Type B pancreatic cell (in vitro differentiated cells): Measurements from ENCODE around the gene MAP4K1. TPM values are rescaled to one million over a fixed set of nuclear protein-coding genes. Genes with fewer than 3 reads are reported as not detected.

ENCODE experiments used
- DNase-seq: peaks from one replicate; pipeline ENCODE4 v3.0.0; 2021; ENCODE audit warnings: mixed read lengths; ENCODE audit not compliant: unreplicated experiment; ENCODE audit errors: extremely low spot score
- H3K27ac Mint-ChIP-seq: 2 replicates; pipeline ENCODE4 v1.8.0; 2021; ENCODE audit warnings: mild to moderate bottlenecking, mixed read lengths
- H3K27me3 Mint-ChIP-seq: 2 replicates; pipeline ENCODE4 v1.8.0; 2021; ENCODE audit warnings: mixed read lengths
- H3K36me3 Mint-ChIP-seq: 2 replicates; pipeline ENCODE4 v1.8.0; 2021; ENCODE audit warnings: mixed read lengths
- H3K4me1 Mint-ChIP-seq: one replicate; pipeline ENCODE4 v1.8.0; 2021; ENCODE audit warnings: mixed read lengths; ENCODE audit not compliant: unreplicated experiment
- H3K4me3 Mint-ChIP-seq: 2 replicates; pipeline ENCODE4 v1.8.0; 2021; ENCODE audit warnings: mild to moderate bottlenecking, mixed read lengths
- H3K9me3 Mint-ChIP-seq: 2 replicates; pipeline ENCODE4 v1.8.0; 2021; ENCODE audit warnings: mixed read lengths
- total RNA-seq: library from RNA; stranded (reverse); gene quantifications from 2 replicates; pipeline ENCODE4 v1.2.1, GENCODE V29; 2021; ENCODE audit warnings: low replicate concordance
- TF ChIP-seq, protein P1 (sequence below): fragments of 200-600 bp; sonication (generic); conservative IDR thresholded peaks from 2 replicates; pipeline ENCODE4 v1.5.0; 2021; ENCODE audit warnings: antibody characterized with exemption, mild to moderate bottlenecking

Gene MAP4K1
- total RNA-seq, 1 donor from 2014 or later: 2.4 TPM

DNA sequence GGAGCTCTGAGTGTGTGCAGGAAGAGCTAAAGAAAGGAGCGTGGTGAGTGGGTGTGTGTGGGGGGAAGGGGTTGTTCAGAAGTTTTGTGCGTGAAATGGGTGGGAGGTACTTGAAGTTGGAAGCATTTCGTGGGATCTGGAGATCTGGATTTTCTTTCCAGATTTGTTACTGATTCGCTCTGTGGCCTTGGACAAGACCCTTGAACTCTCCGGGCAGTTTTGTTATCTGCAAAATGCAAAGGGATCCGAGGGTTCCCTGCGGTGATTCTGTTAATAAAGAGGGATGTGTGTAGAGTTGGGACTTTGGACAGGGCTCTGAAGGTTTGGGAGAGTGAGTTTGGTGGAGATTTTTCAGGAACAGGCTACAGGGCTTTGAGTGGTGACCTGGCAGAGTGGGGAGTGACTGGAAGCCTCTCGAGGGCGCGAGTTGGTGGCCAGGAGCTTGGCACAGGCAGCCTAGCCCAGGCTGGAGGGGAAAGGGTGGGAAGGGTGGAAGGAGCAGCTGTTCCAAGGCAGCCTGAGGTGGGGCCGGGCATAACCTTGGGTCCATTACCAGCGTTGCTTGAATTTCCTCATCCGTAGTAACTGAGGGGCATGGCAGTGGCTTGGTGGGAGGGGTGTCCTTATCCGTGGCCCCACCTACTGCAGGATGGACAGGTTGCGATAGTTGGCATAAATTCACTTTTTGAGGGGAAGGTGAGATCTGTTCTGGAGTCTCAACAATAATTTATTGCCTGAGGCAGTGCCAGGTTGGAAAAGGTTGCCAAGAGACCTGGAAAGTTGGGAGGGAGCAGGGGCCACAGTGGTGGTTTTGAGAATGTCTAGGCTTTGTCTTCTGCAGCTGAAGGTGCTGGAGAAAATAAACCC, 31.8 kb upstream of the MAP4K1 start:
- peak overlapping the region; percentile 96 for H3K27ac Mint-ChIP-seq
- no peaks in the 10 kb centered on the region for H3K9me3 Mint-ChIP-seq
- no peaks in the 10 kb centered on the region for H3K27me3 Mint-ChIP-seq
- peaks cover 11% of the 10 kb centered on the region for H3K36me3 Mint-ChIP-seq
- no peak for DNase-seq
- peaks cover 45% of the 10 kb centered on the region for H3K4me1 Mint-ChIP-seq
- H3K4me3 Mint-ChIP-seq: peak overlapping the region; percentile 99
- TF ChIP-seq, protein P1, sequence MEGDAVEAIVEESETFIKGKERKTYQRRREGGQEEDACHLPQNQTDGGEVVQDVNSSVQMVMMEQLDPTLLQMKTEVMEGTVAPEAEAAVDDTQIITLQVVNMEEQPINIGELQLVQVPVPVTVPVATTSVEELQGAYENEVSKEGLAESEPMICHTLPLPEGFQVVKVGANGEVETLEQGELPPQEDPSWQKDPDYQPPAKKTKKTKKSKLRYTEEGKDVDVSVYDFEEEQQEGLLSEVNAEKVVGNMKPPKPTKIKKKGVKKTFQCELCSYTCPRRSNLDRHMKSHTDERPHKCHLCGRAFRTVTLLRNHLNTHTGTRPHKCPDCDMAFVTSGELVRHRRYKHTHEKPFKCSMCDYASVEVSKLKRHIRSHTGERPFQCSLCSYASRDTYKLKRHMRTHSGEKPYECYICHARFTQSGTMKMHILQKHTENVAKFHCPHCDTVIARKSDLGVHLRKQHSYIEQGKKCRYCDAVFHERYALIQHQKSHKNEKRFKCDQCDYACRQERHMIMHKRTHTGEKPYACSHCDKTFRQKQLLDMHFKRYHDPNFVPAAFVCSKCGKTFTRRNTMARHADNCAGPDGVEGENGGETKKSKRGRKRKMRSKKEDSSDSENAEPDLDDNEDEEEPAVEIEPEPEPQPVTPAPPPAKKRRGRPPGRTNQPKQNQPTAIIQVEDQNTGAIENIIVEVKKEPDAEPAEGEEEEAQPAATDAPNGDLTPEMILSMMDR: no peak

DNA sequence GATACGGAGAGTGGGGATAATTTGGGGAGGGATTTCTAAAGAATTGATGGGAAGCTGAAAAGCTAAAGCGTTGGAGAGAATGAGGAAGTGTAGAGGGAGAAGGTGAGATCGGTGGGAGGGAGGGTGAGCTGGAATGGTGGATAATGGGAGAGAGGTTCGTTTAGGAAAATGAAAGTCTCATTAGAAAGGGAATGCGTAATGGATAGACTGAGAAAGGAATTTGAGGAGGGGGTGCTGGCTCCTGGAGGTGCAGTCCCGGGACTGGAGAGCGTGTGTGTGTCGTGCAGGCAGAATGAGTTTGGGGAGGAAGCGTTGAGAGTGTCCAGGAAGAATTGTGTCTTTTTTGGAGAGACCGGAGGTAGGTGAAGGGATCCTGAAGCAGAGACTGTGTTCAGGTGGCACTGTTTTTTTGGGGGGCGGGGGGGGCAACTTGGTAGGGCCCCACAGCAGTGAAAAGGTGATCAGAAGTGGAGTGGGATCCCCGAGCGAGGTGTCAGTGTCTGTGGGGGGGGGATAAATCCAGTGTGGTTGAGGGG, 31.1 kb upstream of the MAP4K1 start:
- Mint-ChIP-seq H3K4me3 (peak overlapping the region; percentile 99), H3K4me1 (peaks cover 41% of the 10 kb centered on the region), H3K9me3 (no peaks in the 10 kb centered on the region), H3K36me3 (peaks cover 9% of the 10 kb centered on the region), H3K27ac (peak overlapping the region; percentile 96), H3K27me3 (no peaks in the 10 kb centered on the region)
- TF ChIP-seq, protein P1: no peak
- no peak for DNase-seq

DNA sequence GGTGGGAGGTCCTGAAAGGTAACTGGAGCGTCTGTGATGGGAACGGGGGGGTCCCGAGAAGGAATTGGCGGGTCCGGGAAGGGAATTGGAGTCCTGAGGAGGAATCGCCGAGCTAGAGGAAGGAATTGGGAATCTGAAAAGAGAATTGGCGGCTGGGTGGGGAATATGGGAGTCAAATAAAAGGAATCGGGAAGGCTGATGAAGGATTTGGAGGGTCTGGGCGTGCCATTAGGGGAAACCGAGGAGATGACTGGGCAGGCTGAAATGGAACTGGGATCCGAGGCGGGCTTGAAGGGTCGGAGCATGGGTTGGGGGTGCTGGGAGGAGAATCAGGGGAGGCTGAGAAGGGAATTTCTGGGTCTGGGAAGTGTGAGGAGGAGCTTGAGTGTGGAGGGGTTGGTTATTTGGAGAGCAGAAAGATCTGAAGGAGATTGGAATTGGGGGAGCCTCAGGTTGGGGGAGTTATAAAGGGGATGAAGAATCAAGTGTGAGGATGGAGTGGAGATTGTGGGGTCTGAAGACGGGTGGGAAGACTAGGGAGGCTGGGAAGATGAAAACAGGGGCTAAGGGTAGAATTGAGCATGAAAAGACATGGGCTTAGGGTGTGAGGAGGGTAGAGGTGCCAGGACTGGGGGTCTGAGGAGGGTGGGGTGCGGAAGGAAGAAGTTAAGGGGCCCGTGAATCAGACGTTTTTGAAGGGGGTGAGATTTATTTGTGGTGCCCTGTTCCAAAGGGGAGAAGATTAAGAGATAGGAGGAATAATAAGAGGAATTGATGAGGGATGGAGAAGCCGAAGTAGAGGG, 30.4 kb upstream of the MAP4K1 start:
- Mint-ChIP-seq H3K9me3 (no peaks in the 10 kb centered on the region), H3K4me3 (peak overlapping the region; percentile 99), H3K27me3 (no peaks in the 10 kb centered on the region), H3K4me1 (peaks cover 35% of the 10 kb centered on the region), H3K27ac (peak overlapping the region; percentile 96), H3K36me3 (peaks cover 9% of the 10 kb centered on the region)
- DNase-seq: no peak
- TF ChIP-seq, protein P1: no peak

DNA sequence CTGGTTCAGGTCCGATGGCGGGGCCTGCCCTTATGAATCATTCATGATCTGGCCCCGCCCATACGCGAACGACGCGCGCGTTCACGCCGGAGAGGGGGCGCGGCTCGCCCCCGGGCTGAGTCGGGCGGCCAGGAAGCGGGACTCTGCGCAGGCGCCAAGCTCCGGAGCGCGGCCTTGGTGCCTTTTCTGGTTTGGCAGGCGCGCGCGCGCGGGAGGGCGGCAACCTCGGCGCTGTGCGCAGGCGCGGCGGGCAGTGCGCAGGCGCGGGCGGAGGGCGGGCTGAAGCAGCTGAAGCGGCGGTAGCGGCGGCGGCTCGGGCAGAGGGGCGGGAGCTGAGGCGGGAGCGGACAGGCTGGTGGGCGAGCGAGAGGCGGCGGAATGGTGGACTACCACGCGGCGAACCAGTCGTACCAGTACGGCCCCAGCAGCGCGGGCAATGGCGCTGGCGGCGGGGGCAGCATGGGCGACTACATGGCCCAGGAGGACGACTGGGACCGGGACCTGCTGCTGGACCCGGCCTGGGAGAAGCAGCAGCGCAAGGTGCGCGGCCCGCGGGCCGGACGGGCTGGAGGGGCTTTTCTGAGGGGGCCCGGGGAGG, 29.7 kb upstream of the MAP4K1 start, which contains the start of gene ACTN4:
ACTN4 (plus strand) TSS at position 282 of the 598 bp plus-strand sequence; CDS start at position 379, 97 bp downstream.
- Mint-ChIP-seq H3K4me3 (peak within 1 kb of the TSS; percentile 99), H3K27ac (peak within 1 kb of the TSS; percentile 96), H3K4me1 (peaks cover 28% of the 10 kb centered on the region), H3K36me3 (peaks cover 9% of the 10 kb centered on the region), H3K9me3 (no peaks in the 10 kb centered on the region), H3K27me3 (no peaks in the 10 kb centered on the region)
- peak; percentile 100 for DNase-seq
- TF ChIP-seq, protein P1: no peak

DNA sequence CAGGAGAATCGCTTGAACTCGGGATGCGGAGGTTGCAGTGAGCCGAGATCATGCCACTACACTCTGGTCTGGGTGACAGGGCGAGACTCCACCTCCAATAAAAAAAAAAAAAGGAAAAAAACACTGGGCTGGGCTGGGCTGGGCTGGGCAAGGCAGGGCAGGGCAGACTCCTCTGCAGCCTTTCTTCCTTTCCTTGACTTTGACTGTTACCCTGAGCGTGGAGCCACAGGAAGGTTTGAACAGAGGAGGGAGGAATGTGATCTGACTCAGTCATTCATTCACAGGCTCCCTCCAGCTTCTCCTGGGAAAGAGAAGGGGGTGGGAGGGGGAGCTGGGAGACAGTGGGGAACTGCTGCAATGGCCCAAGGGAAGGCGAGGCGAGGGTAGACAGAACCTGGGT, 27.0 kb upstream of the MAP4K1 start:
- Mint-ChIP-seq H3K4me3 (peak overlapping the region; percentile 75), H3K4me1 (peaks cover 19% of the 10 kb centered on the region), H3K27me3 (no peaks in the 10 kb centered on the region), H3K9me3 (peaks cover 3% of the 10 kb centered on the region), H3K27ac (peak overlapping the region; percentile 93), H3K36me3 (peaks cover 12% of the 10 kb centered on the region)
- TF ChIP-seq, protein P1: no peak
- no peak for DNase-seq
